ENCODE data around the gene WDR20. TPM values are rescaled to one million over a fixed set of nuclear protein-coding genes. Genes with fewer than 3 reads are reported as not detected.

Gene WDR20
- total RNA-seq, 2 donors from 2014 or later: 12.2 to 15.5 TPM

GRCh38 chr14:102140027-102140749 lies 491 bp downstream of the WDR20 start:
- intact Hi-C loops (cut with DNase I): no loop called here
- TF ChIP-seq POLR2A (IDR thresholded peaks at IDR 0.05) (peak in 1 of 3 donors; percentile 10), CTCF (IDR thresholded peaks at IDR 0.05) (no peak)
- Histone ChIP-seq H3K27ac (peak overlapping the region; percentile 71 to 91 (median 77)), H3K9me3 (no peaks in the 10 kb centered on the region), H3K36me3 (replicated peaks in 1 of 2; ENCODE audit: insufficient read depth in 1 of 2, low read depth in 2 of 2) (no peaks in the 10 kb centered on the region), H3K27me3 (no peaks in the 10 kb centered on the region), H3K4me1 (peaks cover 17% of the 10 kb centered on the region), H3K4me3 (peak overlapping the region; percentile 84 to 100)
- peak; percentile 21 for ATAC-seq
- peak; percentile 36 to 47 (median 39) for DNase-seq
- WGBS, 2 donors: 1 to 3% methylated on average over 14 to 48 of the region's 48 CpGs

- Histone ChIP-seq H3K4me1 (peaks cover 17% of the 10 kb centered on the region), H3K4me3 (peak overlapping the region; percentile 84 to 100), H3K36me3 (replicated peaks in 1 of 2; ENCODE audit: insufficient read depth in 1 of 2, low read depth in 2 of 2) (no peaks in the 10 kb centered on the region), H3K27ac (peak overlapping the region; percentile 71 to 91 (median 77)), H3K27me3 (no peaks in the 10 kb centered on the region), H3K9me3 (no peaks in the 10 kb centered on the region)
- intact Hi-C loops (cut with DNase I): no loop called here
- ATAC-seq: no peak
- 2 to 5% methylated on average over 8 to 9 of the region's 9 CpGs for WGBS, 2 donors
- no peak for DNase-seq
- TF ChIP-seq POLR2A (IDR thresholded peaks at IDR 0.05): no peak
- TF ChIP-seq CTCF (IDR thresholded peaks at IDR 0.05): no peak
Observed at GRCh38 chr14:102140750-102141145, 1.1 kb downstream of the WDR20 start.

- intact Hi-C loops (cut with DNase I): no loop called here
- WGBS, 2 donors: 70 to 75% methylated on average over 4 of the region's 4 CpGs
- Histone ChIP-seq H3K4me1 (peaks cover 17% of the 10 kb centered on the region), H3K27ac (no peak overlapping the region), H3K4me3 (no peak overlapping the region), H3K27me3 (no peaks in the 10 kb centered on the region), H3K36me3 (replicated peaks in 1 of 2; ENCODE audit: insufficient read depth in 1 of 2, low read depth in 2 of 2) (no peaks in the 10 kb centered on the region), H3K9me3 (no peaks in the 10 kb centered on the region)
- TF ChIP-seq CTCF (IDR thresholded peaks at IDR 0.05) (no peak), POLR2A (IDR thresholded peaks at IDR 0.05) (no peak)
- DNase-seq: no peak
- no peak for ATAC-seq
Observed at GRCh38 chr14:102141797-102142196, 2.1 kb downstream of the WDR20 start.

GRCh38 chr14:102144914-102145313 lies 5.2 kb downstream of the WDR20 start:
- intact Hi-C loops (cut with DNase I): no loop called here
- no peaks in the 10 kb centered on the region for H3K27me3 ChIP-seq

GRCh38 chr14:102145395-102145794 lies 5.7 kb downstream of the WDR20 start:
- H3K9me3 ChIP-seq: no peaks in the 10 kb centered on the region
- H3K27ac ChIP-seq: no peak overlapping the region
- no peaks in the 10 kb centered on the region for H3K27me3 ChIP-seq
- ATAC-seq: no peak
- no peaks in the 10 kb centered on the region for H3K36me3 ChIP-seq (replicated peaks in 1 of 2; ENCODE audit: insufficient read depth in 1 of 2, low read depth in 2 of 2)
- peaks cover 10% of the 10 kb centered on the region for H3K4me1 ChIP-seq
- no peak for DNase-seq
- no peak for TF ChIP-seq POLR2A (IDR thresholded peaks at IDR 0.05)
- TF ChIP-seq CTCF (IDR thresholded peaks at IDR 0.05): no peak
- intact Hi-C loops (cut with DNase I): no loop called here
- 86 to 88% methylated on average over 6 of the region's 6 CpGs for WGBS, 2 donors
- H3K4me3 ChIP-seq: no peak overlapping the region

More at GRCh38 chr14:102144914-102145313, 5.2 kb downstream of the WDR20 start:
- no peak for DNase-seq
- Histone ChIP-seq H3K4me1 (peaks cover 8% of the 10 kb centered on the region), H3K27ac (no peak overlapping the region), H3K4me3 (no peak overlapping the region), H3K9me3 (no peaks in the 10 kb centered on the region), H3K36me3 (replicated peaks in 1 of 2; ENCODE audit: insufficient read depth in 1 of 2, low read depth in 2 of 2) (no peaks in the 10 kb centered on the region)
- no peak for ATAC-seq
- TF ChIP-seq POLR2A (IDR thresholded peaks at IDR 0.05): no peak
